Measurements from ENCODE around the gene RAMAC.

DNA sequence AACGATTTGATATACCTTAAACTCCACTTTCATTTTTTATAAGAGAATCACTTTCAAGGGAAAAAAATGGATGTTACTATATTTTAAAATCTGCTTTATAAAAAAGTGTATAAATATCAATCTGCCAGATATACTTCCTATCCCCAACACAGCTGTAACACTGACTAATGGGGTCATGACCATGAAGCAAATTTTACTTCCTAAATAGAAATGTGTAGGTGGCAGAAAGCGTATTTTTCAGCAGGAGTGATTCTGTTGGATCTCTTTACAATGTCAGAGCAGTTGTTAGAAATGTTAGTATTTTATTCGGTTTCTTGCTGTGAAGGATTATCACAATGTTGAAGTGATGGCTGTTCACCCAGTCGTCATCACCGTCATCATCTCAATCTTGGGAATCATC lies 30.9 kb downstream of the RAMAC start:
- TF ChIP-seq CTCF (IDR thresholded peaks at IDR 0.05; ENCODE audit: low read depth, low read length, poor library complexity, severe bottlenecking), result no peak
- TF ChIP-seq EZH2phosphoT487 (IDR thresholded peaks at IDR 0.05; ENCODE audit: borderline replicate concordance, low read length), result no peak

Measured in DOHH2 (cell line).